ENCODE data around the gene MYT1. TPM values are rescaled to one million over a fixed set of nuclear protein-coding genes. Genes with fewer than 3 reads are reported as not detected.

Gene MYT1
- polyA plus RNA-seq, 1 of the 3 experiments (the other 2 are of a cell fraction): 0.10 TPM

DNA sequence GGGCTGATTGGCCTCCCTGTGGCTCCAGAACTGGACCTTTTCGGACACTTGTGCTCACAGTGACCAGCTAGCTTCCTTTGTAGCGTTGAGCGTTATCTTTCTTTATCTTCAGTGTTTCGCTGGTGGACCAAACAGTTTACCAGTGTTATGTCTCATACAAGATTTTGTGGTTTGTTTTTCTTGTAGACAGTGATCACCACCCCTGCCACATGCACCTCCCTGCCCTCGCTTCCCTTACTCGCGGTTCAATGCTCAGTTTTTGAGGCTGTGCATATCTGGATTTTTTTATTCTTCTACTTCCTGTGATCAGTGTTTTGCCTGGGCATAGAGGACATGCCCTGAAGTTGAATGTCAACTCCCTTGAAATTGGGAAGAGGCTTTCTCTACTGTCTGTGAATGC, 16.4 kb downstream of the MYT1 start (continued):
- TF ChIP-seq CHD2 (IDR thresholded peaks at IDR 0.05; ENCODE audit: low read length, partially characterized antibody): no peak
- TF ChIP-seq RAD21 (IDR thresholded peaks at IDR 0.05; ENCODE audit: low read length): no peak
- no peak for TF ChIP-seq FOXM1 (IDR thresholded peaks at IDR 0.05; ENCODE audit: low read depth)
- TF ChIP-seq EP300 (IDR thresholded peaks at IDR 0.05; ENCODE audit: borderline replicate concordance in 1 of 2, low read depth in 1 of 2, low read length in 1 of 2): no peak

GRCh38 chr20:64181391-64181790, 17.1 kb downstream of the MYT1 start:
- H2AFZ ChIP-seq (ENCODE audit: low read depth): no peak overlapping the region
- H3F3A ChIP-seq (replicated peaks; ENCODE audit: insufficient read depth): no peaks in the 10 kb centered on the region
- no peaks in the 10 kb centered on the region for H4K20me1 ChIP-seq (ENCODE audit: insufficient read depth)
- H3K79me2 ChIP-seq (ENCODE audit: insufficient read depth): no peaks in the 10 kb centered on the region
- H3K9me3 ChIP-seq: no peaks in the 10 kb centered on the region
- no peak overlapping the region for H3K4me3 ChIP-seq (ENCODE audit: low read depth in 2 of 2, low read length in 1 of 2)
- H3K9ac ChIP-seq: no peak overlapping the region
- no peak for DNase-seq
- no peaks in the 10 kb centered on the region for H3K27me3 ChIP-seq (ENCODE audit: insufficient read depth)
- CTCF ChIA-PET: interaction anchor here (1.0 kb wide), 1 partner anchor 61 kb away, joined by 3 read pairs; no protein-coding TSS in a partner anchor
- POLR2A ChIA-PET: no interaction called here
- no peak overlapping the region for H3K27ac ChIP-seq (ENCODE audit: low read depth in 2 of 2, low read length in 1 of 2)
- 55% methylated on average over 5 of the region's 5 CpGs for WGBS (ENCODE audit: low lambda C conversion rate)
- no peak overlapping the region for H3K4me2 ChIP-seq
- H3K4me1 ChIP-seq (ENCODE audit: control insufficient read depth in 1 of 2, insufficient read depth in 2 of 2, low read depth in 1 of 2, low read length in 1 of 2): no peaks in the 10 kb centered on the region; a peak in 1 of 4 replicates
- TF ChIP-seq CHD2 (IDR thresholded peaks at IDR 0.05; ENCODE audit: low read length, partially characterized antibody) (no peak), YY1 (IDR thresholded peaks at IDR 0.05; ENCODE audit: low read depth) (no peak), RFX5 (IDR thresholded peaks at IDR 0.05; ENCODE audit: low read length) (no peak)
- H3K36me3 ChIP-seq (replicated peaks in 1 of 2; ENCODE audit: control insufficient read depth in 1 of 2, insufficient read depth in 2 of 2, low read length in 1 of 2): no peaks in the 10 kb centered on the region
- no peaks in the 10 kb centered on the region for H3K9me2 ChIP-seq

- no peak for DNase-seq
- H4K20me1 ChIP-seq (ENCODE audit: insufficient read depth): no peaks in the 10 kb centered on the region
- H3K4me1 ChIP-seq (ENCODE audit: control insufficient read depth in 1 of 2, insufficient read depth in 2 of 2, low read depth in 1 of 2, low read length in 1 of 2): no peaks in the 10 kb centered on the region; a peak in 1 of 4 replicates
- H3K9me2 ChIP-seq: no peaks in the 10 kb centered on the region
- no peak overlapping the region for H3K4me2 ChIP-seq
- H3K4me3 ChIP-seq (ENCODE audit: low read depth in 2 of 2, low read length in 1 of 2): no peak overlapping the region
- no peaks in the 10 kb centered on the region for H3K9me3 ChIP-seq
- 66% methylated on average over 14 of the region's 16 CpGs for WGBS (ENCODE audit: low lambda C conversion rate)
- peaks cover 8% of the 10 kb centered on the region for H3F3A ChIP-seq (replicated peaks; ENCODE audit: insufficient read depth)
- H3K27ac ChIP-seq (ENCODE audit: low read depth in 2 of 2, low read length in 1 of 2): no peak overlapping the region
- POLR2A ChIA-PET: no interaction called here
- no peaks in the 10 kb centered on the region for H3K27me3 ChIP-seq (ENCODE audit: insufficient read depth)
- H2AFZ ChIP-seq (ENCODE audit: low read depth): no peak overlapping the region
- TF ChIP-seq USF2 (IDR thresholded peaks at IDR 0.05; ENCODE audit: borderline replicate concordance, low read depth, low read length) (no peak), RAD21 (IDR thresholded peaks at IDR 0.05; ENCODE audit: low read length) (no peak), SIN3A (IDR thresholded peaks at IDR 0.05; ENCODE audit: borderline replicate concordance, low read depth, low read length) (no peak), GATA2 (CRISPR knock-in tag; IDR thresholded peaks at IDR 0.05) (no peak), GABPA (IDR thresholded peaks at IDR 0.05; ENCODE audit: low read depth) (no peak), RXRA (IDR thresholded peaks at IDR 0.05; ENCODE audit: borderline replicate concordance, low read depth) (no peak), POLR2AphosphoS5 (IDR thresholded peaks at IDR 0.05; ENCODE audit: low read depth, low read length) (no peak), JUND (IDR thresholded peaks at IDR 0.05) (no peak), ELF1 (IDR thresholded peaks at IDR 0.05) (no peak), SMC3 (IDR thresholded peaks at IDR 0.05; ENCODE audit: low read depth, low read length) (no peak), TAF1 (IDR thresholded peaks at IDR 0.05; ENCODE audit: borderline replicate concordance, low read depth, low read length) (no peak), CHD2 (IDR thresholded peaks at IDR 0.05; ENCODE audit: low read length, partially characterized antibody) (no peak)
- no peak overlapping the region for H3K9ac ChIP-seq
- CTCF ChIA-PET: interaction anchor here (1.0 kb wide), 1 partner anchor 62 kb away, joined by 3 read pairs; no protein-coding TSS in a partner anchor
- no peaks in the 10 kb centered on the region for H3K79me2 ChIP-seq (ENCODE audit: insufficient read depth)
- no peaks in the 10 kb centered on the region for H3K36me3 ChIP-seq (replicated peaks in 1 of 2; ENCODE audit: control insufficient read depth in 1 of 2, insufficient read depth in 2 of 2, low read length in 1 of 2)
Observed at GRCh38 chr20:64182146-64182865, 18.1 kb downstream of the MYT1 start.
